Measurements from ENCODE around the gene BRMS1.

BRMS1 gene

DNA sequence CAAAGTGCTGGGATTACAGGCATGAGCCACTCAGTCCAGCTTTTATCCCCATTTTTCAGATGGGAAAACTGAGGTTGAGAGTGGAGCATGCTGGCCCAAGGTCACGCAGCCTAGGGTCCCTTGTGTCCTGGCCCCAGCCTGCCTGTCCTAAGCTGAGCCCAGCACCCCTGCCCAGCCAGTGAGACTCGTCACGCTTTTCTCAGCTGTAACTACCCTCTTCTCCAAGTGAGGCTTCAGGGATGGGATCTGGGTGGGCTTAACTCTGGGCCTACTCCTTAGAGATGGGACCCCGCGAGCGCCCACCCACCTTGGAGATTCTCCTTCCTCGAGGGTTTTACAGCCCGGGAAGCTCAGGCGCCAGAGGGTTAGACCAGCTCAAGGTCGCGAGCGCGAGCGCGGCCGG lies 53.6 kb downstream of the BRMS1 start:
- no peak for TF ChIP-seq CTCF (conservative IDR thresholded peaks at IDR 0.05; ENCODE audit: low read depth, low read length)
- peak overlapping the region; percentile 51 for H3K4me3 ChIP-seq (ENCODE audit: low read length)

GRCh38 chr11:66290330-66290621 lies 54.6 kb downstream of the BRMS1 start:
- DNase-seq (ENCODE audit: low read depth), result no peak
- no peak for TF ChIP-seq CTCF (conservative IDR thresholded peaks at IDR 0.05; ENCODE audit: low read depth, low read length)
- H3K4me3 ChIP-seq (ENCODE audit: low read length), result no peak overlapping the region

More for the DNA sequence above, 53.6 kb downstream of the BRMS1 start:
- DNase-seq (ENCODE audit: low read depth), result no peak

GRCh38 chr11:66289548-66290329 lies 55.2 kb downstream of the BRMS1 start:
- peak overlapping the region; percentile 68 for H3K4me3 ChIP-seq (ENCODE audit: low read length)
- peak; percentile 56 for DNase-seq (ENCODE audit: low read depth)
- TF ChIP-seq CTCF (conservative IDR thresholded peaks at IDR 0.05; ENCODE audit: low read depth, low read length), result no peak

DNA sequence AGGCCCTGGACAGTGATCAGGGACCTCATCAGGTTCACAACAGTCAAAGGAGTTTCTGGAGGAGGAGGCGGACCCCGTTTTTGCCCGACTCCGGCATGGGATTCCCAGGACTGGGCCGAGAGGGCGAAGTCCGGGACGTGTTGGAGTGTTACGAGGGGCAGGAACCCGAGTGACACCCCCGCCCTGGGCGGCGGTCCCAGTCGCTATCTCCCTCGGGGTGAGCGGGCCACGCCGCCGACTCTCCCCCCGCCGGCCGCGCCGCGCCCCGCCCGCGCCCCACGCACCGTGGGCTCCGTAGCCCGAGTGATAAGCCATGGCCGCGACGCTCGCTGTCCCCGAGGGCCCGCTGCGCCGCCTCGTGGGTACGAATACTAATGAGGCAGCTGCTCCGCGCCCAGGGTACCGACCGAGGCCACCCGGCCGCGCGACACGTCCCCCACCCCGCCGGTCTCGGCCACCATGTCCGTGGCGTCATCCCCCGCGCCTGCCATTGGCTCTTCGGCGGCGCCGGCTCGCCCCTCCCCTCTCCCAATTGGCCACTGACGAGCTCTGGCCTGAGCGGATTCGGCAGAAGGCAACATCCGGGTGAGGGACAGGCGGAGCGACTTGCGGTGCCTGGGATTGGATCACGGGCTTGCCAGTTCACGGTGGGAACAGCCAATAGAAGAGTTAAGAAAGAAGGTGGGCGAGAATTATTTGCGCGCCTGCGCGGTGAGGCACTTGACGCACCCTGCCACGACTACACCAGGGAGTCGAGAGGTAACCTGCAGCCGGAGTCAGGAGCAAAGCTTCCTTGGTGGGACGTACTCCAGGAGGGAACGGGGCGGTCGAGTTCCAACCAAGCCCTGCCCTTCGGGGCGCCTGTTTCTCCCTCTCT lies 56.0 kb downstream of the BRMS1 start, which contains the start of gene YIF1A:
YIF1A (minus strand) TSS at position 473 of the 877 bp plus-strand sequence; CDS start at position 315, 158 bp downstream.
- TF ChIP-seq CTCF (conservative IDR thresholded peaks at IDR 0.05; ENCODE audit: low read depth, low read length), result no peak
- DNase-seq (ENCODE audit: low read depth), result peak; percentile 98
- peak within 1 kb of the TSS; percentile 84 for H3K4me3 ChIP-seq (ENCODE audit: low read length)

DNA sequence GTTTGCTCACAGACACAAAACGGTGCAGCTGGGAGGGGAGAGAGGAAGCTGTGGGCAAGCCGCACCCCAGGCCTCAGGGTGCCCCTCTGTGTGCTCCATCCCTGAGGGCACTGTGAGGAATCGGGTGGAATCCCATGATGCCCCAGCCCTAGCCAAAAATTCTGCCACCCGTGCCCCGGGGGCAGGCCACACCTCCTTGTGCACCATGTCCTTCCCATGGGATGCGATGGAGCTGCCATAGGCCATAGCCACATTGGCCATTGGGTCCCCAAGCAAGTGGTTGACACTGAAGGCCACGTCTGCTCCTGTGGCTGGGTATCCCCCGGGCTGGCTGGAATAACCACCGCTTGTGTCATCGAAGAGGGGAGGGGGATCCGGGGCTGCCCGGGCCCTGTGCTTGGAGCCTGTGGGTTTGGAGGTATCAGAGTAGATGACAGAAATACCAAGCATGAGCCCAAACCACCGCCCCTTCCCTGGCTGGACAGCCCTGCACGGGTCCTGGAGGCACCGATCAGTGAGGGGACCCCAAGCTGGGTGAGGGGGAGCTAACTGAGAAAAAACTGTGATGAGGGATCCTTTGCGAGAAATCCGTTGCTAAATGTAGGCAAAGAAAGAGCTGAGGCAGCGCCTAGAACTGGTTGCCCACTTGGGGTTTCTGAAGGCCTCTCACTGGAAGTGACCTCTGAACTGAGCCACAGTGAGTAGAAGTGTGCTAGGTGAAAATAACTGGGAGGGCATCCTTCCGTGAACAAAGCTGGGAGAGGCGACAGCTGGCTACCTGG lies 56.8 kb downstream of the BRMS1 start:
- TF ChIP-seq CTCF (conservative IDR thresholded peaks at IDR 0.05; ENCODE audit: low read depth, low read length), result no peak
- H3K4me3 ChIP-seq (ENCODE audit: low read length), result peak overlapping the region; percentile 84
- DNase-seq (ENCODE audit: low read depth), result no peak
